ENCODE data around the gene MFNG.
"Not testable (repeated sequence)": the region's sequence is repeated elsewhere in the genome, so short reads cannot be mapped to it uniquely, and the experiment has no call there.

MFNG gene

DNA sequence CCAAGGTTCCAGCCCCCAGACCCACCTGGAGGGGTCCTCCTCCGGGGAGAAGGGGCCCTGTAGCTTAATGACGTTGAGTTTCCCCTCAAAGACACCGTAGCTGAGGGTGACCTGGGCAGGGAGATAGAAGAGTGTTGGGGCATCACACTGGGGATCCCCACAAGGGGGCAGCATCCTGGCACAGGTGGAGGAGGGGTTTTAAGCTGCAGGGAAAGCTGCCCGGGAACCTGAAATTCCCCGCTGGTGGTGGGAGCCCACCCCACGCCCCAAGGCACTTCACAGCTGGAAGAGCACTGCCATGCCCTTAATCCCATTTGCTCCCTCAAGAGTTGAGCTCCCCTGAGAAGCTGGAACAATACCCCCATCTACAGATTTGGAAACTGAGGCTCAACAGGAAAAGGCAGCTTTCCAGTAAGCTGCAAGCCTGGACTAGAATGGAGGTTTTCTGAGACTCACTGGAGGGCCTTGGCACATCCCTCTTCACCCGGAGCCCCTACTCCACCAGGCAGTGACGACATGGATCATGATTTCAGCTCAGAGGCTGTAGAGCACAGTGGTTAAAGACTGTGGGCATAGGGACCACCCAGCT, 13.7 kb downstream of the MFNG start:
- DNase-seq, result no peak

DNA sequence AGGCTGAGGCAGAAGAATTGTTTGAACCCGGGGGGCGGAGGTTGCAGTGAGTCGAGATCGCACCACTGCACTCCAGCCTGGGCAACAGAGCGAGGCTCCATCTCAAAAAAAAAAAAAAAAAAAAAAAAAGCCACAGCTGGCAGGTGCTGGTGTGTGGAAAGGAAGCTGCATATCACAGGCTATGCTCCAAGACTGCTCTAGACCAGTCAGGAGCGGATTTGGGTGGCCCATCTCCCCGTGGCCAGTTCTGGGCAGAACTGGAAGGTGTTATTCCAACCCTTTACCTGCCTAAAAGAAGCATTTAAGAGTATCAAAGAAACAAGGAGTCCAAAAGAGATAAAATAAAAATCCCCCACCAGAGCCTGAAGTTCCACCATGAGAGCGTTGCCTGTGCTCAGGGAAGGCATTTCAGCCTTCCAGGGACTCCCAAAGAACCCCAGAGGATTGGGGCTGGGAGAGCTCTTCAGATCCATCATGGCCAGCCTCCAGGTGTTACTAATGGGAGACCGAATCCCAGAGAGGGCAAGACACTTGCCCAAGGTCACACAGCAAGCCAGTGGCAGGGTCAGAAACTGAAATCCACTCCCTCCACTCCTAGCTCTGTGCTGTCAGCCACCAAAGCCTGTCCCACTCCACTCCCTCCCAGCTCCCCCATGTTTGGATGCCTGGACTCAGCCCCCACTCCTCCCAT, 14.3 kb downstream of the MFNG start:
- DNase-seq, result peak; percentile 18

- DNase-seq, result no peak
Observed at GRCh38 chr22:37470087-37470445, 16.1 kb downstream of the MFNG start.

DNA sequence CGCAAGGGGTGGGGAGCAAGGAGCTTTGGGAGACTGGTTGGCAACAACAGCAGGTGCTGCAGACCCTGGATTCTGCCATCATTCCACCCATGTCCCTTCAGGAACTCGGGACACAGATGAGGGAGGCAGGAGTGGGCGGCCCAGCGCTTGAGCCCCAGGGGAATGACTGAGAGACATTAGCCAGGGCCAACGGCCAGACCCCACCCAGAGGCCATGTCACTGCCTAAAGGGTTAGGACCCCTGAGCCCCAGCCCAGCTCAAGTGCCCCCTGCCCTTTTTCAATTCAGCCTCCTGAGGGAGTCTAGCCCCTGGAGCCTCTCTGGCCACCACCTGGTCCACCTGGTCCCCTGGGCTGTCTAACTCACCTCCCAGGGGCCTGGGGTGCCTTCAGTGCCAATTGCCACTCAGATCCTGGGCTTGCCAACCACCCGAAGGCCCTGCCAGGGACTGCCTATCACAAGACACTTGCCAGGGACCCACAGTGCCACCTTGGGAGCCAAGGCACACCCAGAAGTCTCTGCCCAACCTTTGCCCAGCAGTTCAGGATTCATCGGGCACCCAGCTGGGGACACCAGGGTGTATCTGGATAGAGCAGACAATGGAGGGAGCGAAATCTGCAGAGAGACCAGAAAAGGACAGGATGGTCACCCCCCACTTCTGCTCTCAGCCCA, 16.6 kb downstream of the MFNG start:
- DNase-seq, result no peak

DNA sequence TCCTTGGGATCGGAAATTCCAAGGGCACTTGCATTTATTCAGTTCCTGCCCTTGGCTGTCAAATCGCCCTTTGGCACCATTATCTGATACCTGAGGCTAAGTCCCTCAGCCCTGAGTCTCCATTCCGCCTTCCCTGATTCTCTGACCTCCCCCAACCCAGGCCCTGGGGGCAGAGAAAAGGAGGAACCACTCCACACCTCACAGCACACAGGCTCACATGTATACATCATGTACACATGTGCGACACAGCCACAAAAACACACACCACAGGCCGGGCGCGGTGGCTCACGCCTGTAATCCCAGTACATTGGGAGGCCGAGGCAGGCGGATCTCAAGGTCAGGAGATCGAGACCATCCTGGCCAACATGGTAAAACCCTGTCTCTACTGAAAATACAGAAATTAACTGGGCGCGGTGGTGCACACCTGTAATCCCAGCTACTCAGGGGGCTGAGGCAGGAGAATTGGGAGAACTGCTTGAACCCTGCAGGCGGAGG, 17.9 kb downstream of the MFNG start:
- not testable (repeated sequence) for DNase-seq

- peak; percentile 93 for DNase-seq
Observed at GRCh38 chr22:37467391-37467955, 18.7 kb downstream of the MFNG start.

DNA sequence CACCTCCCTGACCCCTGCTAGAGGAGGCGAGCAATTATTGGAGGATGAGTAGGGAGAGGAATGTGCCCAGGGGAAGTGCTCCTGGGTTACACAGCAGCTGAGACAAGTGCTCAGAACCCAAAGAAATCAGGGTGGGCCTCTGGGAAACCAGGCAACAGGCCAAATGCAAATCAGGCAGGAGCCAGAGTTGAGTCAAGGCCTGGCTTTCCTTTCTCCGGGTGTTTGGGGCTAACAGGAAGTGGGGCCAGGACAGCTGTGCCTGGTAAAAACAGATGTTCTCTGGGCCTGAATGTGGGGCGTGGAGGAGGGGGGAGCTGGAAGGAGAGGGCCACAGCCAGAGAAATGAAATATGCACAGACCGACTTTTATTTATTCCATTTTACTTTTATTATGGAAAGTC, 22.0 kb downstream of the MFNG start:
- peak; percentile 91 for DNase-seq

- no peak for DNase-seq
Observed at GRCh38 chr22:37462983-37463382, 23.2 kb downstream of the MFNG start.

DNA sequence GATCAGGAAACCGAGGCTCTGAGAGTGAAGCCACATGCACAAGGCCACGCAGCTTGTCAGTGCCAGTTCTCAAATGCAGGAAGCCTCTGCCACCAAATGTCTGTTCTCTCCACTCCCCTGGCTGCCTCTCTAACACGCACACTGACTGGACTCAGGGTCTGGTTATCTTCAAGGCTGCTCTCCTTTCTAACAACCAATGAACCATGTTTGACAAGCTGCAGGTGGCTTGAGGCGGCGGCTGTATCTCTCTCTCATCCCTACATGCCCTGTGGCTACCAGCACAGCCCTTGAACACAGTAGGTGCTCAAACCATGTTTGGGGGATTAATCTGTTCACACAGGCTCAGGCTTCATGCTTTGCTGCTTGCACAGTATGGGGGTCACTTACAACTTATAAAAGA, 23.7 kb downstream of the MFNG start:
- no peak for DNase-seq

- peak; percentile 72 for DNase-seq
Observed at GRCh38 chr22:37461961-37462360, 24.2 kb downstream of the MFNG start.

DNA sequence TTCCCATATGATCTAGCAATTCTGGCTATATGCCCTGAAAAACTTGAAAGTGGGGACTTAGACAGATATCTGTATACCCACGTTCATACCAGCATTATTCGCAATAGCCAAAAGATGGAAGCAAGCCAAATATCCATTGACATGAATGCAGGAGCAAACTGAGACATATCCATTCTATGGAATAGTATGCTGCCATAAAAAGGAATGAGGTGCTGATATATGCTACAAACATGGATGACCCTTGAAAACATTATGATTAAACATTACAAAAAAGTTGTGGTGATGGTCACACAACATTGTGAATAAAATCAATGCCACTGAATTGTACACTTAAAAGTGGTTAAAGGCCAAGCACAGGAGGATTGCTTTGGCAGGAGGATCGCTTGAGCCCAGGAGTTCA, 25.5 kb downstream of the MFNG start:
- no peak for DNase-seq

DNA sequence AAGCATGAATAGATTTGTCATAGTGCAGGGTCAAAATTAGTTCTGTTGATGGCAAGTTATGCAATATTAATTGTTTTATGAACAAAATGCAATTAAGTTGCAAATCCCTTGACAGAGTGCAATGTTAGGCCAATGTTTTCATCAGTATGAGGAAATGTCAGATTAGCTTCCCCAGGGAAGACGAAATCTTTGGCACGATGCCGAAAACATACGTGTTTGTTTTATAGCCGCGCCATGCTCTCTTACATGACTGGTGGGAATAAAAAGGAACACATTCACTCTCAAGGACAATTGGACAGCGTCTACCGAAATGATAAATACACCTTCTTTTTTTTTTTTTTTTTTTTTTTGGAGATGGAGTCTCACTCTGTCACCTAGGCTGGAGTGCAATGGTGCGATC, 27.0 kb downstream of the MFNG start:
- DNase-seq, result peak; percentile 76

- DNase-seq, result peak; percentile 79
Observed at GRCh38 chr22:37457093-37457893, 28.9 kb downstream of the MFNG start.

DNA sequence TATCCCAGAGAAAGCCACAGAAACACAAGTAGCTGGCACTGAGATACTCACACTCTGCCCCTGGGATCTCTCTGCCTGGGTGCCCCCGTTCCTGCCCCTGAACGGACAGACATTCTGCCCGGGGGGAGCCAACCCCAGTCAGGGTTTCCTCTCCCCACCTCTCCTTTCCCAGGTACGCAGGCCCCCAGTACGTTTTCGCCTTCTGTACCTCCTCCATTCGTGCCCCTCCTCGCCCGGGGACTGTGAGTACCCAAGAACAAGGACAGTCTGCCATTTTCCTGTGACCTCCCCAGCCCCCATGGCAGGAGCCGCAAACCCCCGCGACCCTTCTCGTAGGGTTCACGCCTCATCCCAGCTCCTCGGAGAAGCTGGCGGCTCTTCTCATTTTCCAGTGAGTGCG, 29.8 kb downstream of the MFNG start:
- no peak for DNase-seq

GRCh38 chr22:37455896-37456295, 30.3 kb downstream of the MFNG start:
- no peak for DNase-seq

DNA sequence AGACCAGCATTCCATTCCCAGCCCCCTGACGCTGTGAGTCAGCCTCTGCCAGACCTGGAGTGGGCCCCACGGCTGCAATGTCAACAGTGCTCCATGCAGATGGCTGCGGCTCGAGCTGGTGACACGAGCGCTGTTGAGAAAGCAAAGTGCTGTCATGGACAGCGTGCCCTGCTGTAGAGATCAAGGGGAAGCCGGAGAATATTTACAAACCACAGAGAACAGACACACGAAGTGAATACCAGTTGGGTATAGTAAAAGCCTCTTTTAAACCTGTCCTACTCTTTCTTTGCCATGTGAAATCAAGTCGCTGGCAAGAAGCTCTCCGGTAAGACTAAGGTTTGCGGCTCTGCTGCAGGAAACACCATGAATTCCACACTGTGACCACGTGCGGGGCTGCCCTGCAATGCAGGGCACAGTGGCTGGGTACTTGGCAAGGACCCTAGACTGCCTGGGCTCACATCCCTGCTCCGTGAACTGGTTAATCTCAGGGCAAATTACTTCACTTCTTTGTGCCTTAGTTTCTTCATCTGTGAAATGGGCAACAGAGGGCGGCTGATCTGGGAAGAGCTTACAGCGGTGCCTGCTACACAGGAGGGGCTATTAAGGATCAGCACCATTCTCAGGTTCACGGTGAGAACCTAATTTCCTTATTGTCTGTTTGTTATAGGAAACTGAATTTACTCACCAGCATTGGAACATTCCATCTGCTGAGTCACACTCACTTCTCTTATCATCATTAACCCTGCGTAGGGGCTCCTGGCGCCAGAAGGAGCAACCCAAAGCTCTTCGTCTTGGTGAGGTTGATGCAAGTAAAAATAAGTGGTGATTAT, 31.1 kb downstream of the MFNG start:
- DNase-seq, result no peak

DNA sequence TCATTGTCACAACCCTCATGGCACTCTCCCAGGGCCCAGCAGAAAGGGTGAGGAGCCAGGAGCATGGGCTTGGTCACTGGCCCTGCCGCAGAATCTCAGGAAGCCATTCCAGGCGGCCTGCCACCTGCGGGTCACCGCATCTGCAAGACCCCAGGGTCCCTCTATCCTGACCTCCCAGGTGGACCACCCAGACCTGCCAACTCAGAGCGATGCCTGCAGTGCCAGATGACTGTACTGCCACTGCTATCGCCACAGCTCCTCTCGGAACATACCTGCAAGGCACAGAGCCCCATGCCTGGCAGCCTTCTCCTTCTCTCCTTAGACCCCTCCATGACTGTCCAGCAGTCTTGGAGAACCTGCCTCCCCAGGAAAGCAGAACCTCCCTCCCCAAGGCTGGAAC, 32.5 kb downstream of the MFNG start:
- DNase-seq, result no peak

- no peak for DNase-seq
Observed at GRCh38 chr22:37451218-37451617, 35.0 kb downstream of the MFNG start.

DNA sequence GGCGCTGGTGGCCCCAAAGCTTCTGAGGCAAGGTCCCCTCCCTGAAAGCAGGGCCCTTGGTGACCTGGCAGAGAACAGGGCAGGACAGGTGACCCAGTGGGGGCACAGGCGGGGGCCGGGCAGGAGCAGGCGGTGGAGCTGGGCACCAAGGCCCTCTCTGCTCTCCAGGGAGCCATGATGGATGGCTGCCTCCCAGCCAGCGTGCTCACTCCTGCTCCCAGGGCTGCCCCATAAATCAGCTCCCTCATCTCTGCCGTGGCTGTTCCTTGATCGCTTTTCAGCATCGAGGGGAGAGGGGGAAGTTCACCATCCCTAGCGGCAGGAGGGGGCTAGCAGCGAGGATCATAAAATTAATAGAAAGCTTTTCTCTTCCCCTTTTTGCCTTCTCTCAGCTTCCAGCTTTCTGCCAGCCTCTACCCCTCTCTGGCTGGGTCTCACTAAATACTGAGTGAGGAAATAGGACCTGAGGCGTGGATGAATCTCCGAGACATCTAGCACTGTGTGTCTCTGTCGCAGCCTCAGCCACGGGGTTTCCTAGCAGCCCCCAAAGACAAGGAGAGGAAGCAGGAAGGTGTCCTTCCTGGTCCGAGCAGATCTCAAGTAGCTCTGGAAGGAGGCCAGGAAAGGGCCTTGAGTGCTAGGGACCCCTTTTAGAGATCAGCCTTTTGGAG, 36.7 kb downstream of the MFNG start:
- DNase-seq, result no peak

DNA sequence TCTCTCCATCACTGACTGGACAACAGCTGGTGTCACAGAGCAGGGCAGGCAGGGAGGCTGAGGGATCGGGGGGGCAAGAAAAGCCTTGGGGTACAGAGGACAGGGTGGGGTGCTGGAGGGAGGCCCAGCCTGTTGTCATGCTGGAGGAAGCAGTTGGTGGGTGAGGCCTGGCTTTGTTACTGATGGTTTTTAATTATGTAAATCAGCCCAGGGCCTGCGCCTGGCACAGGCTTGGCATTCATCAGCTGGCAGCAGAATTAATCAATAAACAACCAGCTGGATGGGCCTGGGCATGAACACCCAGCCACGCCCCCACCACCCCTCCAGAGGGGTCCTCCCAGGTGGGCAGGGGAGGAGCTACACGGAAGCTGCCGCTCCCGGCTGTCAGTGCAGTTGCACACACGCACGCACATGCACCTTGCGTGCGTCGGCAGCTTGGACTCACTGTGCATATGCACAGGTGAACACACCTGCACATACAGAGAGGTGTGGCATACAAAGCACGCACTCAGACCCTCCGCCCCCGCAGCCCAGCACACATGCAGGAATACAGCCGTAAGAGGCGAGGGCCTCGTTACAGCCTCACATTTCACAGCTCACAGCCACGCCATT, 37.6 kb downstream of the MFNG start:
- DNase-seq, result peak; percentile 96

DNA sequence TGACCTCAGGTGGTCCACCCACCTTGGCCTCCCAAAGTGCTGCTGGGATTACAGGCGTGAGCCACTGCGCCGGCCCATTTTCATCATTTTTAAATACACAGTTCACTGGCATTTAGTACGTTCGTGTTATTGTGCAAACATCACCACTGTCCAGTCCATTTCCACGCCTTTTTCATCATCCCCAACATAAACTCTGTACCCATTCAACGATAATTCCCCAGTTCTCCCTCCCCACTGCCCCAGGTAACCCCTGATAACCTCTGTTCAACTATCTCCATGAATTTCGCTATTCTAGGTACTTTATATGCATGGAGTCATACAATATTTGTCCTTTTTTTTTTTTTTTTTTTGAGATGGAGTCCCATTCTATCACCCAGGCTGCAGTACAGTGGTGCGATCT, 40.7 kb downstream of the MFNG start:
- no peak for DNase-seq

All from NCI-H2171 treated with DMSO at 0.1 percent for 48 hours (cell line).